ENCODE data around the gene ZNF689.

GRCh38 chr16:30644334-30644830, 34.2 kb upstream of the ZNF689 start:
- no peak for TF ChIP-seq CTCF (IDR thresholded peaks at IDR 0.05)
- TF ChIP-seq POLR2A (IDR thresholded peaks at IDR 0.05): no peak

Measured in thyroid gland (tissue), 4 donors.